Kidney (tissue), 14 donors: ENCODE results near the gene CCDC88B. TPM values are rescaled to one million over a fixed set of nuclear protein-coding genes. Genes with fewer than 3 reads are reported as not detected.
A peak's percentile ranks its signal among the peaks of the same experiment; 100 is the strongest.

Experiments used
- DNase-seq, 5 donors: peaks; one replicate each; pipeline ENCODE4 v3.0.0-alpha.2; 2013 to 2020
- FAIRE-seq: peaks from 2 replicates; lab custom pipeline; 2012; peaks lifted over from hg19 to GRCh38; lab: Jason Lieb, UNC
- H3K27ac ChIP-seq, 2 donors: one replicate each; pipeline ENCODE4 v1.7.0; 2013; ENCODE audit warnings: low read depth in 2 of 2, low read length in 2 of 2, inconsistent platforms in 1 of 2
- H3K27me3 ChIP-seq: one replicate; pipeline ENCODE4 v1.7.1; 2013; ENCODE audit warnings: low read length, inconsistent platforms; ENCODE audit not compliant: control insufficient read depth, insufficient read depth
- H3K36me3 ChIP-seq, 3 donors: one replicate each; pipeline versions ENCODE4 v1.7.0 to v1.7.1; 2013; ENCODE audit warnings: low read length in 3 of 3, control low read depth in 1 of 3, inconsistent platforms in 1 of 3; ENCODE audit not compliant: insufficient read depth in 3 of 3, control insufficient read depth in 2 of 3
- H3K4me1 ChIP-seq, 3 donors: one replicate each; pipeline versions ENCODE4 v1.7.0 to v1.7.1; 2013; ENCODE audit warnings: low read length in 3 of 3, inconsistent platforms in 1 of 3, low read depth in 1 of 3; ENCODE audit not compliant: control insufficient read depth in 2 of 3, insufficient read depth in 2 of 3
- H3K4me3 ChIP-seq, 3 donors: one replicate each; pipeline versions ENCODE4 v1.7.0 to v1.8.1; 2013; ENCODE audit warnings: low read length in 3 of 3, control low read depth in 1 of 3, inconsistent platforms in 1 of 3
- H3K9ac ChIP-seq, 3 donors: one replicate each; pipeline versions ENCODE4 v1.7.0 to v1.7.1; 2013; ENCODE audit warnings: low read length in 3 of 3, control low read depth in 1 of 3, inconsistent platforms in 1 of 3
- H3K9me3 ChIP-seq, 3 donors: one replicate each; pipeline versions ENCODE4 v1.7.0 to v1.7.1; 2013; ENCODE audit warnings: low read length in 3 of 3, control low read depth in 1 of 3, inconsistent platforms in 1 of 3; ENCODE audit not compliant: control insufficient read depth in 2 of 3, insufficient read depth in 1 of 3
- CTCF ChIP-seq: IDR thresholded peaks from 3 replicates; pipeline ENCODE4 v1.5.1; 2012; ENCODE audit warnings: mild to moderate bottlenecking, moderate library complexity, borderline replicate concordance; ENCODE audit not compliant: insufficient read depth; ENCODE audit errors: extremely low read depth
- intact Hi-C: fragments of 100-400 bp; cut with DNase I; formaldehyde crosslinking; loops from one replicate; pipeline ENCODE4 v1.11.1; 2022
- microRNA-seq: library from miRNA; unstranded; fragments of <30 nt; microRNA quantifications from one replicate; pipeline ENCODE4 v1.2.0, GENCODE V29; 2020
- polyA plus RNA-seq: library from polyadenylated mRNA; stranded (reverse); fragments of 350-450 nt; fragmentation: Illumina TruSeq; extraction: RNeasy Lipid Tissue Mini Kit (QIAGEN cat#74804); gene quantifications from one replicate; pipeline ENCODE4 v1.2.3, GENCODE V29; 2014; ENCODE audit warnings: low read depth, low replicate concordance; ENCODE audit not compliant: insufficient read depth
- total RNA-seq: library from RNA; stranded (reverse); fragmentation: NEBNext Ultra II Directional; extraction: Animal tissue kit (Norgen Biotek cat#: 25700); gene quantifications from one replicate; pipeline ENCODE4 v1.2.1, GENCODE V29; 2021
- donor health status: control.
- donor health status: control.
- donor health status: control.
- donor health status: control.
- donor health status: control.
- donor health status: DM: yes; HTN: yes; CAD: no.
- donor health status: Normal renal cell carcinoma (clear cell type).

Gene CCDC88B
- total and polyA plus RNA-seq, 2 donors from 2014 or later: 10.0 to 13.3 TPM

GRCh38 chr11:64401775-64402174 lies 61.8 kb downstream of the CCDC88B start:
- Histone ChIP-seq H3K4me1 (peaks cover 0 to 2% (median 0%) of the 10 kb centered on the region in 3 donors), H3K9ac (no peak overlapping the region), H3K4me3 (no peak overlapping the region), H3K27ac (no peak overlapping the region), H3K9me3 (peaks cover 0 to 2% (median 0%) of the 10 kb centered on the region in 3 donors), H3K36me3 (no peaks in the 10 kb centered on the region), H3K27me3 (no peaks in the 10 kb centered on the region)
- intact Hi-C loops: no loop called here
- FAIRE-seq (no peak), DNase-seq (no peak)
- TF ChIP-seq CTCF: no peak

- H3K27ac ChIP-seq: no peak overlapping the region
- TF ChIP-seq CTCF: no peak
- peaks cover 0 to 2% (median 0%) of the 10 kb centered on the region in 3 donors for H3K9me3 ChIP-seq
- H3K36me3 ChIP-seq: no peaks in the 10 kb centered on the region
- H3K4me3 ChIP-seq: no peak overlapping the region
- DNase-seq: no peak
- peaks cover 0 to 2% (median 0%) of the 10 kb centered on the region in 3 donors for H3K4me1 ChIP-seq
- no peak for FAIRE-seq
- H3K9ac ChIP-seq: no peak overlapping the region
- intact Hi-C loops: no loop called here
- H3K27me3 ChIP-seq: no peaks in the 10 kb centered on the region
Observed at GRCh38 chr11:64403106-64403505, 63.1 kb downstream of the CCDC88B start.

- no peak for TF ChIP-seq CTCF
- peak overlapping the region in 1 of 2 donors; percentile 17 for H3K27ac ChIP-seq
- no peak overlapping the region for H3K4me3 ChIP-seq
- no peaks in the 10 kb centered on the region for H3K4me1 ChIP-seq
- H3K27me3 ChIP-seq: no peaks in the 10 kb centered on the region
- peaks cover 0 to 2% (median 0%) of the 10 kb centered on the region in 3 donors for H3K9me3 ChIP-seq
- H3K36me3 ChIP-seq: no peaks in the 10 kb centered on the region
- FAIRE-seq (no peak), DNase-seq (peak; percentile 73 to 92 (median 74))
- intact Hi-C loops: no loop called here
- no peak overlapping the region for H3K9ac ChIP-seq
Observed at GRCh38 chr11:64406221-64406946, 66.4 kb downstream of the CCDC88B start.

Small RNAs within 50 kb of the gene (microRNA-seq; reads per million reads assigned to microRNA genes)
- gene MIR1237 (not detected), gene MIR7155 (not detected)

Other genes starting within 250 kb of the CCDC88B start
- 27.8 TPM for gene MACROD1, start 174.1 kb upstream of the CCDC88B start, total RNA-seq
- 176 TPM for gene MACROD1, start 174.1 kb upstream of the CCDC88B start, polyA plus RNA-seq
- gene STIP1, start 154.0 kb upstream of the CCDC88B start, total RNA-seq: 81.2 TPM
- gene STIP1, start 154.0 kb upstream of the CCDC88B start, polyA plus RNA-seq: 86.0 TPM
- 36.3 TPM for gene FERMT3, start 133.5 kb upstream of the CCDC88B start, total RNA-seq
- gene FERMT3, start 133.5 kb upstream of the CCDC88B start, polyA plus RNA-seq: 11.8 TPM
- 39.2 TPM for gene TRPT1, start 114.0 kb upstream of the CCDC88B start, total RNA-seq
- 103 TPM for gene TRPT1, start 114.0 kb upstream of the CCDC88B start, polyA plus RNA-seq
- 64.5 TPM for gene NUDT22, start 113.9 kb upstream of the CCDC88B start, total RNA-seq
- 150 TPM for gene NUDT22, start 113.9 kb upstream of the CCDC88B start, polyA plus RNA-seq
- gene DNAJC4, start 109.7 kb upstream of the CCDC88B start, total RNA-seq: 31.1 TPM
- gene DNAJC4, start 109.7 kb upstream of the CCDC88B start, polyA plus RNA-seq: 102 TPM
- 77.6 TPM for gene VEGFB, start 105.6 kb upstream of the CCDC88B start, total RNA-seq
- gene VEGFB, start 105.6 kb upstream of the CCDC88B start, polyA plus RNA-seq: 157 TPM
- gene FKBP2, start 99.1 kb upstream of the CCDC88B start, total RNA-seq: 76.0 TPM
- gene FKBP2, start 99.1 kb upstream of the CCDC88B start, polyA plus RNA-seq: 411 TPM
- gene PPP1R14B, start 93.3 kb upstream of the CCDC88B start, total RNA-seq: 86.5 TPM
- gene PPP1R14B, start 93.3 kb upstream of the CCDC88B start, polyA plus RNA-seq: 145 TPM
- 24.6 TPM for gene PLCB3, start 88.7 kb upstream of the CCDC88B start, total RNA-seq
- 9.6 TPM for gene PLCB3, start 88.7 kb upstream of the CCDC88B start, polyA plus RNA-seq
- 59.8 TPM for gene BAD, start 55.5 kb upstream of the CCDC88B start, total RNA-seq
- gene BAD, start 55.5 kb upstream of the CCDC88B start, polyA plus RNA-seq: 157 TPM
- 44.0 TPM for gene GPR137, start 54.4 kb upstream of the CCDC88B start, total RNA-seq
- 48.4 TPM for gene GPR137, start 54.4 kb upstream of the CCDC88B start, polyA plus RNA-seq
- gene KCNK4, start 48.9 kb upstream of the CCDC88B start, total RNA-seq: not detected
- gene KCNK4, start 48.9 kb upstream of the CCDC88B start, polyA plus RNA-seq: not detected
- gene CATSPERZ, start 39.8 kb upstream of the CCDC88B start, total RNA-seq: not detected
- not detected for gene CATSPERZ, start 39.8 kb upstream of the CCDC88B start, polyA plus RNA-seq
- 59.7 TPM for gene ESRRA, start 34.7 kb upstream of the CCDC88B start, total RNA-seq
- 117 TPM for gene ESRRA, start 34.7 kb upstream of the CCDC88B start, polyA plus RNA-seq
- gene TRMT112, start 22.6 kb upstream of the CCDC88B start, total RNA-seq: 172 TPM
- 291 TPM for gene TRMT112, start 22.6 kb upstream of the CCDC88B start, polyA plus RNA-seq
- gene PRDX5, start 22.1 kb upstream of the CCDC88B start, total RNA-seq: 192 TPM
- 1,026 TPM for gene PRDX5, start 22.1 kb upstream of the CCDC88B start, polyA plus RNA-seq
- gene RPS6KA4, start 19.0 kb downstream of the CCDC88B start, total RNA-seq: 40.2 TPM
- 13.6 TPM for gene RPS6KA4, start 19.0 kb downstream of the CCDC88B start, polyA plus RNA-seq
- gene SLC22A11, start 215.7 kb downstream of the CCDC88B start, total RNA-seq: 9.4 TPM
- 105 TPM for gene SLC22A11, start 215.7 kb downstream of the CCDC88B start, polyA plus RNA-seq